GM12878 (cell line): ENCODE measurements around the gene SLC37A2. TPM values are rescaled to one million over a fixed set of nuclear protein-coding genes. Genes with fewer than 3 reads are reported as not detected.

Source experiments
- ATF2 ChIP-seq: IDR thresholded peaks from 2 replicates; pipeline ENCODE4 v1.6.1; 2012; ENCODE audit warnings: low read length, inconsistent platforms
- BCLAF1 ChIP-seq: fragments of 450-650 bp; IDR thresholded peaks from 2 replicates; pipeline ENCODE4 v1.6.1; 2017; ENCODE audit warnings: antibody characterized with exemption, mild to moderate bottlenecking, moderate library complexity
- CBX5 ChIP-seq: sonication (generic); IDR thresholded peaks from 2 replicates; pipeline ENCODE4 v1.6.1; 2016; ENCODE audit warnings: low read depth, moderate library complexity, mild to moderate bottlenecking, inconsistent platforms
- CHD1 ChIP-seq: IDR thresholded peaks from 2 replicates; pipeline ENCODE4 v1.6.1; 2012; ENCODE audit warnings: low read depth, low read length, improper control_type of control experiment
- CREM ChIP-seq: IDR thresholded peaks from 2 replicates; pipeline ENCODE4 v1.6.1; 2014; ENCODE audit warnings: antibody characterized with exemption, low read depth
- EP300 ChIP-seq, 2 experiments: fragments of 150-350 bp in 1 of 2; IDR thresholded peaks; 2 replicates each; pipeline ENCODE4 v1.6.1; 2011 to 2012; ENCODE audit warnings: low read depth in 2 of 2, low read length in 2 of 2, borderline replicate concordance in 1 of 2, improper control_type of control experiment in 1 of 2, inconsistent platforms in 1 of 2; ENCODE audit not compliant: control insufficient read depth in 1 of 2
- ESRRA ChIP-seq: IDR thresholded peaks from 2 replicates; pipeline ENCODE4 v1.6.1; 2012; ENCODE audit warnings: mild to moderate bottlenecking, low read length, improper control_type of control experiment
- GABPA ChIP-seq: IDR thresholded peaks from 2 replicates; pipeline ENCODE4 v1.6.1; 2014; ENCODE audit warnings: antibody characterized with exemption, low read depth, mild to moderate bottlenecking, inconsistent platforms
- IRF3 ChIP-seq: fragments of 450-650 bp; IDR thresholded peaks from 2 replicates; pipeline ENCODE4 v1.6.1; 2014; ENCODE audit warnings: mild to moderate bottlenecking
- KAT2A ChIP-seq: conservative IDR thresholded peaks from 2 replicates; pipeline ENCODE4 v1.6.1; 2011; ENCODE audit warnings: low read depth, low read length; ENCODE audit not compliant: control insufficient read depth
- KDM1A ChIP-seq: fragments of 200-600 bp; sonication (generic); IDR thresholded peaks from 2 replicates; pipeline ENCODE4 v1.6.1; 2016; ENCODE audit warnings: borderline replicate concordance
- MAX ChIP-seq: IDR thresholded peaks from 2 replicates; pipeline ENCODE4 v1.6.1; 2012; ENCODE audit warnings: low read depth, low read length, improper control_type of control experiment
- MYB ChIP-seq: fragments of 150-350 bp; IDR thresholded peaks from 2 replicates; pipeline ENCODE4 v1.6.1; 2014; ENCODE audit warnings: mild to moderate bottlenecking, low read depth, low read length, borderline replicate concordance
- NFIC ChIP-seq: IDR thresholded peaks from 2 replicates; pipeline ENCODE4 v1.6.1; 2012; ENCODE audit warnings: low read depth, mild to moderate bottlenecking, inconsistent platforms, low read length, moderate library complexity
- RAD51 ChIP-seq: fragments of 450-650 bp; IDR thresholded peaks from 2 replicates; pipeline ENCODE4 v1.6.1; 2016; ENCODE audit warnings: moderate library complexity, mild to moderate bottlenecking, inconsistent platforms
- RELA ChIP-seq: fragments of 450-650 bp; IDR thresholded peaks from 2 replicates; pipeline ENCODE4 v1.8.0; 2014; ENCODE audit warnings: borderline replicate concordance; ENCODE audit not compliant: partially characterized antibody
- SMARCA5 ChIP-seq: fragments of 450-650 bp; IDR thresholded peaks from 2 replicates; pipeline ENCODE4 v1.6.1; 2017; ENCODE audit warnings: mild to moderate bottlenecking
- ZNF24 ChIP-seq: fragments of 450-650 bp; IDR thresholded peaks from 2 replicates; pipeline ENCODE4 v1.6.1; 2017; ENCODE audit warnings: antibody characterized with exemption, mild to moderate bottlenecking
- ZNF622 ChIP-seq: fragments of 450-650 bp; IDR thresholded peaks from 2 replicates; pipeline ENCODE4 v1.6.1; 2017; ENCODE audit warnings: mild to moderate bottlenecking, inconsistent platforms
- ZSCAN29 ChIP-seq: fragments of 450-650 bp; IDR thresholded peaks from 2 replicates; pipeline ENCODE4 v1.6.1; 2017; ENCODE audit warnings: mild to moderate bottlenecking, moderate library complexity
- ZZZ3 ChIP-seq: IDR thresholded peaks from 2 replicates; pipeline ENCODE4 v1.6.1; 2011; ENCODE audit warnings: low read depth; ENCODE audit not compliant: control insufficient read depth, insufficient read length
- polyA plus RNA-seq, 11 experiments: library from polyadenylated mRNA; depleted of rRNA in 4 of 11; unstranded in 6 of 11; stranded (reverse) in 5 of 11; fragments of >200 nt; fragmentation: Nextera tagmentation in 4 of 11; fragmentation: Illumina TruSeq in 1 of 11; extraction: Ambion mirVana in 4 of 11; extraction: Trizol in 1 of 11; gene quantifications; 1 replicate in 1 of 11; 2 replicates in 10 of 11; pipeline versions ENCODE4 v1.2.1 to v1.2.3, GENCODE V29; 2011 to 2016; ENCODE audit warnings: inconsistent platforms in 2 of 11, missing spikeins in 2 of 11, low read depth in 1 of 11
- total RNA-seq, 4 experiments: library from RNA; depleted of rRNA in 3 of 4; stranded (reverse); fragments of >200 nt in 3 of 4; fragmentation: Illumina TruSeq in 1 of 4; extraction: Trizol in 1 of 4; gene quantifications; 2 replicates each; pipeline versions ENCODE4 v1.2.1 to v1.2.3, GENCODE V29; 2013 to 2021
- TF ChIP-seq, protein P1 (sequence below): fragments of 450-650 bp; conservative IDR thresholded peaks from 2 replicates; pipeline ENCODE4 v1.6.1; 2017; ENCODE audit warnings: mild to moderate bottlenecking, moderate library complexity

Gene SLC37A2
- total and polyA plus RNA-seq, 10 of the 15 experiments (the other 5 are each of a cell fraction or from before 2014, with no cell fraction given), result 0.26 to 9.8 (median 2.0) TPM

GRCh38 chr11:125072218-125072960 is 9.3 kb downstream of the SLC37A2 start (continued):
- peak; percentile 75 for TF ChIP-seq MAX
- peak; percentile 95 to 97; a peak in 3 of 4 replicates for TF ChIP-seq EP300 (IDR thresholded peaks at IDR 0.05; ENCODE audit: borderline replicate concordance in 1 of 2, control insufficient read depth in 1 of 2, low read depth in 2 of 2, low read length in 2 of 2)
- TF ChIP-seq IRF3, result no peak
- TF ChIP-seq KAT2A, result no peak
- TF ChIP-seq BCLAF1, result no peak
- TF ChIP-seq ZZZ3, result no peak
- TF ChIP-seq KDM1A, result no peak
- TF ChIP-seq RELA, result no peak
- peak; percentile 88 for TF ChIP-seq CREM
- TF ChIP-seq ZSCAN29, result no peak
- TF ChIP-seq ZNF24, result peak; percentile 39; the same call in 1 of the 2 replicates
- TF ChIP-seq, protein P1, sequence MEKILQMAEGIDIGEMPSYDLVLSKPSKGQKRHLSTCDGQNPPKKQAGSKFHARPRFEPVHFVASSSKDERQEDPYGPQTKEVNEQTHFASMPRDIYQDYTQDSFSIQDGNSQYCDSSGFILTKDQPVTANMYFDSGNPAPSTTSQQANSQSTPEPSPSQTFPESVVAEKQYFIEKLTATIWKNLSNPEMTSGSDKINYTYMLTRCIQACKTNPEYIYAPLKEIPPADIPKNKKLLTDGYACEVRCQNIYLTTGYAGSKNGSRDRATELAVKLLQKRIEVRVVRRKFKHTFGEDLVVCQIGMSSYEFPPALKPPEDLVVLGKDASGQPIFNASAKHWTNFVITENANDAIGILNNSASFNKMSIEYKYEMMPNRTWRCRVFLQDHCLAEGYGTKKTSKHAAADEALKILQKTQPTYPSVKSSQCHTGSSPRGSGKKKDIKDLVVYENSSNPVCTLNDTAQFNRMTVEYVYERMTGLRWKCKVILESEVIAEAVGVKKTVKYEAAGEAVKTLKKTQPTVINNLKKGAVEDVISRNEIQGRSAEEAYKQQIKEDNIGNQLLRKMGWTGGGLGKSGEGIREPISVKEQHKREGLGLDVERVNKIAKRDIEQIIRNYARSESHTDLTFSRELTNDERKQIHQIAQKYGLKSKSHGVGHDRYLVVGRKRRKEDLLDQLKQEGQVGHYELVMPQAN, result 0 out of 2 replicates have a peak, but pooled peaks have one; percentile 25
- 0 out of 2 replicates have a peak, but pooled peaks have one; percentile 76 for TF ChIP-seq SMARCA5
- no peak for TF ChIP-seq CBX5
- TF ChIP-seq MYB, result no peak
- TF ChIP-seq ATF2, result peak; percentile 35; the same call in 1 of the 2 replicates
- TF ChIP-seq RAD51, result 0 out of 2 replicates have a peak, but pooled peaks have one; percentile 46
- TF ChIP-seq GABPA, result no peak
- no peak; the same call in 1 of the 2 replicates for TF ChIP-seq ESRRA
- TF ChIP-seq CHD1, result no peak
- TF ChIP-seq ZNF622, result no peak
- TF ChIP-seq NFIC, result 0 out of 2 replicates have a peak, but pooled peaks have one; percentile 44
